ENCODE measurements around the gene KCNC4.

DNA sequence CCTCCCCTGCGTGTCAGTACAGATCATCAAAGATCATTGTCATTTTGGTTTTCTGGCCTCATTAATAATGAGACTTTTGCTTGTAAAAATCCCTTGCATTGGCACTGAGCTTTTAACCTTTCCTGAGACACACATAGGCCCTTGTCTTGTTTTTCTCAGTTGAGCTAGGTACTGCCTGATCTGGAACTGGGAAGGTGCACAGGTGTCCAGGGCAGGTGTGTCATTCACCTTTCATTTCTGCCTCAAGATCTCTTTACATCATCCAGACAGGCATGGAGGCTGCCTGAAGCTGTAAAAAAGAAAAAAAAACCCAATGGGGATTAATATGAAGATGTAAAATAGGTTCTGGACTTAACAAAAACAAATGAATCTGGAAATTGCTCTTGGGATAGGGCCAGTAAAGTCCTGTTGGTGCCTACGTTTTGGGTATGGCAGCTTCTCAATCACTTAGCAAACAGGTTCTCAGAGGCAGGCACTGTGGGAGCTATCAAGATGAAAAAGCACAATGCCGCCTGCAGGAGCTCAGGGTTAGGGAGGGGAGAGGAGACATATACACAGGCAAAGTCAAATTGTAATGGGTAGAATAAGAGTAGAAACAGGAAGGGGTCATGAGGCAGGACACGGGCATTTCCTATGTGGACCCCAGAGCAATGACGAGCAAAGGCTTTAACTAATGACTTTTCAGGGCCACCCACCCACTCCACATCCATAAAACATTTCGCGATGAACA, 1.0 kb upstream of the KCNC4 start:
- TF ChIP-seq, protein P1, sequence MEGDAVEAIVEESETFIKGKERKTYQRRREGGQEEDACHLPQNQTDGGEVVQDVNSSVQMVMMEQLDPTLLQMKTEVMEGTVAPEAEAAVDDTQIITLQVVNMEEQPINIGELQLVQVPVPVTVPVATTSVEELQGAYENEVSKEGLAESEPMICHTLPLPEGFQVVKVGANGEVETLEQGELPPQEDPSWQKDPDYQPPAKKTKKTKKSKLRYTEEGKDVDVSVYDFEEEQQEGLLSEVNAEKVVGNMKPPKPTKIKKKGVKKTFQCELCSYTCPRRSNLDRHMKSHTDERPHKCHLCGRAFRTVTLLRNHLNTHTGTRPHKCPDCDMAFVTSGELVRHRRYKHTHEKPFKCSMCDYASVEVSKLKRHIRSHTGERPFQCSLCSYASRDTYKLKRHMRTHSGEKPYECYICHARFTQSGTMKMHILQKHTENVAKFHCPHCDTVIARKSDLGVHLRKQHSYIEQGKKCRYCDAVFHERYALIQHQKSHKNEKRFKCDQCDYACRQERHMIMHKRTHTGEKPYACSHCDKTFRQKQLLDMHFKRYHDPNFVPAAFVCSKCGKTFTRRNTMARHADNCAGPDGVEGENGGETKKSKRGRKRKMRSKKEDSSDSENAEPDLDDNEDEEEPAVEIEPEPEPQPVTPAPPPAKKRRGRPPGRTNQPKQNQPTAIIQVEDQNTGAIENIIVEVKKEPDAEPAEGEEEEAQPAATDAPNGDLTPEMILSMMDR (IDR thresholded peaks at IDR 0.05; ENCODE audit: poor library complexity, severe bottlenecking) = no peak
- TF ChIP-seq EP300 (conservative IDR thresholded peaks at IDR 0.05; ENCODE audit: poor library complexity, severe bottlenecking) = no peak
- TF ChIP-seq EZH2 (IDR thresholded peaks at IDR 0.05; ENCODE audit: borderline replicate concordance, insufficient read depth, low read length, poor library complexity, severe bottlenecking) = no peak
- TF ChIP-seq RAD21 (conservative IDR thresholded peaks at IDR 0.05) = no peak
